SK-N-SH (cell line): ENCODE results near the gene EEF1G.

Experiments used
- CHD2 ChIP-seq: fragments of 150-350 bp; IDR thresholded peaks from 2 replicates; pipeline ENCODE4 v1.6.1; 2018; ENCODE audit warnings: low read length; ENCODE audit not compliant: partially characterized antibody
- EP300 ChIP-seq, 2 experiments: IDR thresholded peaks; 2 replicates each; pipeline versions ENCODE4 v1.4.0 to v1.6.1; 2012; ENCODE audit warnings: borderline replicate concordance in 1 of 2, low read depth in 1 of 2, low read length in 1 of 2
- EZH2phosphoT487 ChIP-seq: fragments of 200-600 bp; sonication (generic); IDR thresholded peaks from 2 replicates; pipeline ENCODE4 v1.6.1; 2017; ENCODE audit warnings: low read depth, mixed run types, mild to moderate bottlenecking, antibody characterized with exemption, moderate library complexity, borderline replicate concordance
- GABPA ChIP-seq: IDR thresholded peaks from 2 replicates; pipeline ENCODE4 v1.4.0; 2012; ENCODE audit warnings: low read depth, mild to moderate bottlenecking
- RAD21 ChIP-seq: IDR thresholded peaks from 2 replicates; pipeline ENCODE4 v1.6.1; 2012; ENCODE audit warnings: mild to moderate bottlenecking, low read length
- SIN3A ChIP-seq: IDR thresholded peaks from 2 replicates; pipeline ENCODE4 v1.6.1; 2012; ENCODE audit warnings: low read depth, mild to moderate bottlenecking, low read length, moderate library complexity, borderline replicate concordance
- SMC3 ChIP-seq: IDR thresholded peaks from 2 replicates; pipeline ENCODE4 v1.6.1; 2012; ENCODE audit warnings: low read depth, low read length, improper control_type of control experiment
- TAF1 ChIP-seq: IDR thresholded peaks from 2 replicates; pipeline ENCODE4 v1.6.1; 2012; ENCODE audit warnings: low read depth, mild to moderate bottlenecking, low read length, moderate library complexity, borderline replicate concordance
- TEAD4 ChIP-seq: IDR thresholded peaks from 2 replicates; pipeline ENCODE4 v1.4.0; 2012; ENCODE audit warnings: mild to moderate bottlenecking, borderline replicate concordance; ENCODE audit not compliant: insufficient read depth
- TF ChIP-seq, protein P1 (sequence below): IDR thresholded peaks from 2 replicates; pipeline ENCODE4; 2012
- TF ChIP-seq, protein P2 (sequence below): fragments of 200-600 bp; sonication (generic); IDR thresholded peaks from 2 replicates; pipeline ENCODE4 v1.6.1; 2017; ENCODE audit warnings: antibody characterized with exemption, mild to moderate bottlenecking, moderate library complexity
- TF ChIP-seq, protein P3 (sequence below): fragments of 150-350 bp; IDR thresholded peaks from 2 replicates; pipeline ENCODE4 v1.6.1; 2017; ENCODE audit warnings: antibody characterized with exemption, low read length, low read depth, borderline replicate concordance

DNA sequence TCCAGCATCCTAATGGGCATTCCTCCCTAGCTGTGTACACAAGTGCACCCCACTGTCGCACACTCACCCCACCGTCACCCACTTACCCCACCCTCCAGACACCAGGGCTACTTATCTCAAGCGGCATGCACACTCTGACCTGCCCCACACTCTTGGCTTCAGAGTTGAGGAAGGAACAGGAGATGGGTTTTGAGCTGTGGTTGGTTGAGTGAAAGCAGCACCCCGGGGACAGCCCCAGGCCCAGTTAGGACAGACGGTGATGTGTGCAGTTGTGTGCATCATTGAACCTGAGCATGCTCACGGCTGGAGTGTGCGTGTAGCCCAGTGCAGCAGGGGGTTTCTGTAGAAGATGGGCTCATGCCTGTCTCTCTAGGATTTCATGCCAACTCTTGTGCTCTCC is 59.5 kb downstream of the EEF1G start:
- TF ChIP-seq EZH2phosphoT487 (no peak), RAD21 (no peak), GABPA (no peak), SMC3 (no peak), EP300 (IDR thresholded peaks at IDR 0.05; ENCODE audit: borderline replicate concordance in 1 of 2, low read depth in 1 of 2, low read length in 1 of 2) (no peak), SIN3A (no peak), TAF1 (no peak), CHD2 (no peak), TEAD4 (no peak)
- TF ChIP-seq, protein P1, sequence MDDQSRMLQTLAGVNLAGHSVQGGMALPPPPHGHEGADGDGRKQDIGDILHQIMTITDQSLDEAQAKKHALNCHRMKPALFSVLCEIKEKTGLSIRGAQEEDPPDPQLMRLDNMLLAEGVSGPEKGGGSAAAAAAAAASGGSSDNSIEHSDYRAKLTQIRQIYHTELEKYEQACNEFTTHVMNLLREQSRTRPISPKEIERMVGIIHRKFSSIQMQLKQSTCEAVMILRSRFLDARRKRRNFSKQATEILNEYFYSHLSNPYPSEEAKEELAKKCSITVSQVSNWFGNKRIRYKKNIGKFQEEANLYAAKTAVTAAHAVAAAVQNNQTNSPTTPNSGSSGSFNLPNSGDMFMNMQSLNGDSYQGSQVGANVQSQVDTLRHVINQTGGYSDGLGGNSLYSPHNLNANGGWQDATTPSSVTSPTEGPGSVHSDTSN: no peak
- TF ChIP-seq, protein P2, sequence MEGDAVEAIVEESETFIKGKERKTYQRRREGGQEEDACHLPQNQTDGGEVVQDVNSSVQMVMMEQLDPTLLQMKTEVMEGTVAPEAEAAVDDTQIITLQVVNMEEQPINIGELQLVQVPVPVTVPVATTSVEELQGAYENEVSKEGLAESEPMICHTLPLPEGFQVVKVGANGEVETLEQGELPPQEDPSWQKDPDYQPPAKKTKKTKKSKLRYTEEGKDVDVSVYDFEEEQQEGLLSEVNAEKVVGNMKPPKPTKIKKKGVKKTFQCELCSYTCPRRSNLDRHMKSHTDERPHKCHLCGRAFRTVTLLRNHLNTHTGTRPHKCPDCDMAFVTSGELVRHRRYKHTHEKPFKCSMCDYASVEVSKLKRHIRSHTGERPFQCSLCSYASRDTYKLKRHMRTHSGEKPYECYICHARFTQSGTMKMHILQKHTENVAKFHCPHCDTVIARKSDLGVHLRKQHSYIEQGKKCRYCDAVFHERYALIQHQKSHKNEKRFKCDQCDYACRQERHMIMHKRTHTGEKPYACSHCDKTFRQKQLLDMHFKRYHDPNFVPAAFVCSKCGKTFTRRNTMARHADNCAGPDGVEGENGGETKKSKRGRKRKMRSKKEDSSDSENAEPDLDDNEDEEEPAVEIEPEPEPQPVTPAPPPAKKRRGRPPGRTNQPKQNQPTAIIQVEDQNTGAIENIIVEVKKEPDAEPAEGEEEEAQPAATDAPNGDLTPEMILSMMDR: no peak
- TF ChIP-seq, protein P3, sequence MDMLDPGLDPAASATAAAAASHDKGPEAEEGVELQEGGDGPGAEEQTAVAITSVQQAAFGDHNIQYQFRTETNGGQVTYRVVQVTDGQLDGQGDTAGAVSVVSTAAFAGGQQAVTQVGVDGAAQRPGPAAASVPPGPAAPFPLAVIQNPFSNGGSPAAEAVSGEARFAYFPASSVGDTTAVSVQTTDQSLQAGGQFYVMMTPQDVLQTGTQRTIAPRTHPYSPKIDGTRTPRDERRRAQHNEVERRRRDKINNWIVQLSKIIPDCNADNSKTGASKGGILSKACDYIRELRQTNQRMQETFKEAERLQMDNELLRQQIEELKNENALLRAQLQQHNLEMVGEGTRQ: no peak
